HepG2 (cell line): ENCODE measurements around the gene CD68. TPM values are rescaled to one million over a fixed set of nuclear protein-coding genes. Genes with fewer than 3 reads are reported as not detected.

ENCODE experiments used
- ATF7-NPFF ChIP-seq: sonication (generic); formaldehyde crosslinking; IDR thresholded peaks from 2 replicates; pipeline ENCODE4 v1.8.1; 2023; ENCODE audit warnings: mild to moderate bottlenecking, low read depth, missing genetic modification reagents, moderate library complexity
- BCLAF1 ChIP-seq: fragments of 450-650 bp; IDR thresholded peaks from 2 replicates; pipeline ENCODE4 v1.6.1; 2017; ENCODE audit warnings: mild to moderate bottlenecking
- CEBPZ ChIP-seq: IDR thresholded peaks from 2 replicates; pipeline ENCODE4 v1.6.1; 2012; ENCODE audit warnings: low read length, improper control_type of control experiment
- CENPBD1 ChIP-seq: sonication (generic); formaldehyde crosslinking; IDR thresholded peaks from 2 replicates; pipeline ENCODE4 v1.8.0; 2022; ENCODE audit warnings: missing genetic modification reagents, low read depth, mild to moderate bottlenecking, borderline replicate concordance
- EZH2 ChIP-seq: conservative IDR thresholded peaks from 2 replicates; pipeline ENCODE4 v1.6.1; 2012; ENCODE audit warnings: mild to moderate bottlenecking, low read depth, low read length, moderate library complexity
- HNRNPUL1 ChIP-seq: fragments of 200-400 bp; formaldehyde crosslinking; IDR thresholded peaks from 2 replicates; pipeline ENCODE4 v1.6.1; 2017; ENCODE audit warnings: low read depth, mild to moderate bottlenecking, low read length, moderate library complexity
- IKZF1 ChIP-seq: fragments of 450-650 bp; IDR thresholded peaks from 2 replicates; pipeline ENCODE4 v1.7.1; 2016
- JARID2 ChIP-seq: sonication (generic); formaldehyde crosslinking; IDR thresholded peaks from 2 replicates; pipeline ENCODE4 v1.8.1; 2023; ENCODE audit warnings: missing genetic modification reagents, inconsistent platforms; ENCODE audit not compliant: insufficient replicate concordance
- LBX2 ChIP-seq: sonication (generic); formaldehyde crosslinking; IDR thresholded peaks from 2 replicates; pipeline ENCODE4 v1.5.0; 2020; ENCODE audit warnings: missing genetic modification reagents, mild to moderate bottlenecking, borderline replicate concordance
- NFIC ChIP-seq: IDR thresholded peaks from 2 replicates; pipeline ENCODE4 v1.6.1; 2012; ENCODE audit warnings: mild to moderate bottlenecking, low read length, inconsistent platforms
- PHF8 ChIP-seq: sonication (generic); formaldehyde crosslinking; IDR thresholded peaks from 2 replicates; pipeline ENCODE4 v1.5.0; 2020; ENCODE audit warnings: missing genetic modification reagents
- SMYD3 ChIP-seq: sonication (generic); formaldehyde crosslinking; IDR thresholded peaks from 2 replicates; pipeline ENCODE4 v1.8.1; 2023; ENCODE audit warnings: mild to moderate bottlenecking, missing genetic modification reagents
- SRSF1 ChIP-seq: fragments of 200-400 bp; formaldehyde crosslinking; optimal IDR thresholded peaks from 2 replicates; pipeline ENCODE3; 2017; ENCODE audit warnings: mild to moderate bottlenecking, low read depth, low read length, moderate library complexity
- SRY ChIP-seq: sonication (generic); formaldehyde crosslinking; IDR thresholded peaks from 2 replicates; pipeline ENCODE4 v1.8.0; 2022; ENCODE audit warnings: mild to moderate bottlenecking, missing genetic modification reagents
- SSRP1 ChIP-seq: IDR thresholded peaks from 2 replicates; pipeline ENCODE4 v1.6.1; 2016; ENCODE audit warnings: control low read depth
- TEAD2 ChIP-seq: sonication (generic); formaldehyde crosslinking; IDR thresholded peaks from 2 replicates; pipeline ENCODE4 v1.9.0; 2021; ENCODE audit warnings: missing genetic modification reagents
- ZFYVE20 ChIP-seq: sonication (generic); formaldehyde crosslinking; IDR thresholded peaks from 2 replicates; pipeline ENCODE4 v1.8.0; 2023; ENCODE audit warnings: low read depth, mild to moderate bottlenecking, moderate library complexity, missing genetic modification reagents, borderline replicate concordance
- ZNF160 ChIP-seq: sonication (generic); formaldehyde crosslinking; IDR thresholded peaks from 2 replicates; pipeline ENCODE4 v1.8.0; 2022; ENCODE audit warnings: mild to moderate bottlenecking, inconsistent platforms, missing genetic modification reagents
- ZNF563 ChIP-seq: sonication (generic); formaldehyde crosslinking; IDR thresholded peaks from 2 replicates; pipeline ENCODE4 v1.8.0; 2022; ENCODE audit warnings: mild to moderate bottlenecking, moderate library complexity, missing genetic modification reagents
- ZNF577 ChIP-seq: sonication (generic); formaldehyde crosslinking; IDR thresholded peaks from 2 replicates; pipeline ENCODE4 v1.4.0; 2020; ENCODE audit warnings: mild to moderate bottlenecking, low read depth, missing genetic modification reagents, borderline replicate concordance
- ZNF660 ChIP-seq: sonication (generic); formaldehyde crosslinking; IDR thresholded peaks from 2 replicates; pipeline ENCODE4 v1.5.1; 2020; ENCODE audit warnings: mild to moderate bottlenecking, low read depth, missing genetic modification reagents, borderline replicate concordance
- ZNF674 ChIP-seq: sonication (generic); formaldehyde crosslinking; IDR thresholded peaks from 2 replicates; pipeline ENCODE4 v1.5.0; 2020; ENCODE audit warnings: low read depth, mild to moderate bottlenecking, missing genetic modification reagents
- ZNF768 ChIP-seq: sonication (generic); formaldehyde crosslinking; IDR thresholded peaks from 2 replicates; pipeline ENCODE4 v1.4.0; 2020; ENCODE audit warnings: missing genetic modification reagents
- ZNF891 ChIP-seq: sonication (generic); formaldehyde crosslinking; IDR thresholded peaks from 2 replicates; pipeline ENCODE4 v1.5.0; 2020; ENCODE audit warnings: mild to moderate bottlenecking, missing genetic modification reagents
- polyA plus RNA-seq, 8 experiments: library from polyadenylated mRNA; depleted of rRNA in 3 of 8; stranded (reverse) in 7 of 8; unstranded in 1 of 8; fragments of >200 nt; fragmentation: Illumina TruSeq in 4 of 8; extraction: Trizol in 4 of 8; gene quantifications; 2 replicates each; pipeline versions ENCODE4 v1.2.1 to v1.2.3, GENCODE V29; 2011 to 2016; ENCODE audit warnings: low read depth in 4 of 8, missing spikeins in 1 of 8, mixed read lengths in 1 of 8; ENCODE audit not compliant: insufficient read depth in 1 of 8
- total RNA-seq, 5 experiments: library from RNA; depleted of rRNA; stranded (reverse); fragments of >200 nt; fragmentation: Illumina TruSeq; extraction: Trizol; gene quantifications; 2 replicates each; pipeline ENCODE4 v1.2.3, GENCODE V29; 2016; ENCODE audit warnings: low read depth in 1 of 5

Gene CD68
- total and polyA plus RNA-seq, 2 of the 13 experiments (the other 11 are each of a cell fraction or from before 2014, with no cell fraction given), result 10.3 to 104 TPM

GRCh38 chr17:7572338-7572587 is 7.2 kb upstream of the CD68 start (continued):
- no peak for TF ChIP-seq JARID2 (CRISPR knock-in tag)
- no peak for TF ChIP-seq TEAD2
- TF ChIP-seq ZNF160 (CRISPR knock-in tag), result no peak
- no peak for TF ChIP-seq EZH2
- no peak for TF ChIP-seq CEBPZ
- no peak for TF ChIP-seq ZFYVE20 (CRISPR knock-in tag)
- TF ChIP-seq CENPBD1 (CRISPR knock-in tag), result no peak; the same call in 1 of the 2 replicates
- no peak for TF ChIP-seq IKZF1
- no peak; the same call in 1 of the 2 replicates for TF ChIP-seq ZNF660
- peak; percentile 72; the same call in 1 of the 2 replicates for TF ChIP-seq SMYD3 (CRISPR knock-in tag)
- TF ChIP-seq ZNF891 (CRISPR knock-in tag), result no peak; the same call in 1 of the 2 replicates
- TF ChIP-seq LBX2 (CRISPR knock-in tag), result no peak
- no peak for TF ChIP-seq ZNF577 (CRISPR knock-in tag)
- TF ChIP-seq HNRNPUL1, result no peak
- TF ChIP-seq NFIC, result no peak
- TF ChIP-seq ZNF674 (CRISPR knock-in tag), result no peak
- peak; percentile 81; the same call in 1 of the 2 replicates for TF ChIP-seq SRY (CRISPR knock-in tag)
- TF ChIP-seq ZNF563 (CRISPR knock-in tag), result no peak; the same call in 1 of the 2 replicates
- TF ChIP-seq PHF8 (CRISPR knock-in tag), result no peak
- TF ChIP-seq BCLAF1, result no peak
- TF ChIP-seq SRSF1, result no peak
- no peak; the same call in 1 of the 2 replicates for TF ChIP-seq SSRP1 (CRISPR knock-in tag)
- no peak for TF ChIP-seq ZNF768
- peak; percentile 83 for TF ChIP-seq ATF7-NPFF (CRISPR knock-in tag)
